Neural crest cell (in vitro differentiated cells): Measurements from ENCODE around the gene PTPRG. TPM values are rescaled to one million over a fixed set of nuclear protein-coding genes. Genes with fewer than 3 reads are reported as not detected.

Experiments used
- DNase-seq: peaks from one replicate; pipeline ENCODE4 v3.0.0; 2021; ENCODE audit warnings: low read depth, mixed read lengths, low spot score
- H3K27ac Mint-ChIP-seq: one replicate; pipeline ENCODE4 v1.8.0; 2021; ENCODE audit warnings: mild to moderate bottlenecking, mixed read lengths; ENCODE audit not compliant: unreplicated experiment
- H3K27me3 Mint-ChIP-seq: 2 replicates; pipeline ENCODE4 v1.8.0; 2021; ENCODE audit warnings: low read depth, mild to moderate bottlenecking, mixed read lengths
- H3K36me3 Mint-ChIP-seq: 2 replicates; pipeline ENCODE4 v1.8.0; 2021; ENCODE audit warnings: low read depth, mild to moderate bottlenecking, mixed read lengths
- H3K4me1 Mint-ChIP-seq: 2 replicates; pipeline ENCODE4 v1.8.0; 2021; ENCODE audit warnings: mixed read lengths
- H3K4me3 Mint-ChIP-seq: one replicate; pipeline ENCODE4 v1.8.0; 2021; ENCODE audit warnings: mild to moderate bottlenecking, mixed read lengths
- H3K9me3 Mint-ChIP-seq: 2 replicates; pipeline ENCODE4 v1.8.0; 2021; ENCODE audit warnings: mixed read lengths
- total RNA-seq: library from RNA; stranded (reverse); gene quantifications from 2 replicates; pipeline ENCODE4 v1.2.1, GENCODE V29; 2021
- TF ChIP-seq, protein P1 (sequence below): fragments of 200-600 bp; sonication (generic); conservative IDR thresholded peaks from 2 replicates; pipeline ENCODE4 v1.5.0; 2021; ENCODE audit warnings: antibody characterized with exemption, mild to moderate bottlenecking

Gene PTPRG
- total RNA-seq, 1 donor from 2014 or later: 41.2 TPM

GRCh38 chr3:61826161-61826560 lies 264.8 kb downstream of the PTPRG start:
- H3K36me3 Mint-ChIP-seq: no peaks in the 10 kb centered on the region
- no peaks in the 10 kb centered on the region for H3K27me3 Mint-ChIP-seq
- H3K4me3 Mint-ChIP-seq: no peak overlapping the region
- no peak for DNase-seq
- TF ChIP-seq, protein P1, sequence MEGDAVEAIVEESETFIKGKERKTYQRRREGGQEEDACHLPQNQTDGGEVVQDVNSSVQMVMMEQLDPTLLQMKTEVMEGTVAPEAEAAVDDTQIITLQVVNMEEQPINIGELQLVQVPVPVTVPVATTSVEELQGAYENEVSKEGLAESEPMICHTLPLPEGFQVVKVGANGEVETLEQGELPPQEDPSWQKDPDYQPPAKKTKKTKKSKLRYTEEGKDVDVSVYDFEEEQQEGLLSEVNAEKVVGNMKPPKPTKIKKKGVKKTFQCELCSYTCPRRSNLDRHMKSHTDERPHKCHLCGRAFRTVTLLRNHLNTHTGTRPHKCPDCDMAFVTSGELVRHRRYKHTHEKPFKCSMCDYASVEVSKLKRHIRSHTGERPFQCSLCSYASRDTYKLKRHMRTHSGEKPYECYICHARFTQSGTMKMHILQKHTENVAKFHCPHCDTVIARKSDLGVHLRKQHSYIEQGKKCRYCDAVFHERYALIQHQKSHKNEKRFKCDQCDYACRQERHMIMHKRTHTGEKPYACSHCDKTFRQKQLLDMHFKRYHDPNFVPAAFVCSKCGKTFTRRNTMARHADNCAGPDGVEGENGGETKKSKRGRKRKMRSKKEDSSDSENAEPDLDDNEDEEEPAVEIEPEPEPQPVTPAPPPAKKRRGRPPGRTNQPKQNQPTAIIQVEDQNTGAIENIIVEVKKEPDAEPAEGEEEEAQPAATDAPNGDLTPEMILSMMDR: no peak
- no peaks in the 10 kb centered on the region for H3K9me3 Mint-ChIP-seq
- peaks cover 27% of the 10 kb centered on the region for H3K4me1 Mint-ChIP-seq
- no peak overlapping the region for H3K27ac Mint-ChIP-seq

- Mint-ChIP-seq H3K27ac (no peak overlapping the region), H3K27me3 (no peaks in the 10 kb centered on the region)
Measured at GRCh38 chr3:61828184-61828874, 267.0 kb downstream of the PTPRG start.

DNA sequence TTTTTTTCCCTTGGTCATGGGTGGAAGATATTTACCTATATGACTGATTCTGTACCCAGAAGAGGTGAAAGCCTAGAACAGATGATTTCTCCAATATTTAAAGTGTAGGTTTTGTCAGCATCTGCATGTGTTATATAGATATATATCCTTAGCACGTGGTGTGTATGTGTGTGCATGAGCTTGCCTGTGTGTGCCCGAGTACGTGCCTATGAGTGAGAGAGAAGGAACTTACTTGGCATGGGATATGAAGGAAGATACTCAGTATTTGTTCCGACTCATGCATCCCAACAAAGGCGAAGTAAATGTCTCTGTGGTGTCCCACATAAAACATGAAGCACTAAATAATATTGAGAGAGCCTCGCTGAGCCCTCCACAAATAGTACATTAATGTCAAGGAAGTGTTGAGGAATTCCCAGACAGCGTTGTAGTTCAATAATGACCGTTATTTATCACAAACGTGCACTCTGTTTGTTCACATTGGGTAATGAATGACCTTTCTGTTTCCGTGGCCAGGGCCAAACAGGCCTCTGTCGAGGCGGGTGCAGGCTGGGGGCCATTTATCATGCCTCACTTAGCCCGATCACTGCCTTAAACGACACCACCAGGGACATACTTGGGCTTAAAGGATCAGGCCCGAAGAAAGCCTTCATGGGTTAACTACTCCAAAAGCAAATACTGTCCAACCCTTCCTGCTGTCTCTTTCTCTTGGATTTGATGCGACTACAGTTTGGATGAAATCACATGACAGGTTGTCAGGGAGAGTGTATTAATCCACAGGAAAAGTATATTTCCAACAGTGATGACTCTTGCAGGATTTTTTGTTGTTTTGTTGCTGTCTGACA lies 267.7 kb downstream of the PTPRG start:
- TF ChIP-seq, protein P1: no peak
- Mint-ChIP-seq H3K27me3 (no peaks in the 10 kb centered on the region), H3K4me1 (peaks cover 21% of the 10 kb centered on the region), H3K9me3 (no peaks in the 10 kb centered on the region), H3K27ac (no peak overlapping the region), H3K36me3 (no peaks in the 10 kb centered on the region), H3K4me3 (no peak overlapping the region)
- DNase-seq: no peak

More at GRCh38 chr3:61828184-61828874, 267.0 kb downstream of the PTPRG start:
- DNase-seq: no peak
- TF ChIP-seq, protein P1: no peak
- Mint-ChIP-seq H3K36me3 (no peaks in the 10 kb centered on the region), H3K4me3 (no peak overlapping the region), H3K9me3 (no peaks in the 10 kb centered on the region), H3K4me1 (peaks cover 21% of the 10 kb centered on the region)

GRCh38 chr3:61829722-61830350 lies 268.5 kb downstream of the PTPRG start:
- H3K27ac Mint-ChIP-seq: no peak overlapping the region
- H3K9me3 Mint-ChIP-seq: no peaks in the 10 kb centered on the region
- TF ChIP-seq, protein P1: no peak
- H3K36me3 Mint-ChIP-seq: no peaks in the 10 kb centered on the region
- H3K27me3 Mint-ChIP-seq: no peaks in the 10 kb centered on the region
- DNase-seq: no peak
- no peak overlapping the region for H3K4me3 Mint-ChIP-seq
- peaks cover 21% of the 10 kb centered on the region for H3K4me1 Mint-ChIP-seq

GRCh38 chr3:61831973-61832372 lies 270.6 kb downstream of the PTPRG start:
- Mint-ChIP-seq H3K4me3 (no peak overlapping the region), H3K36me3 (no peaks in the 10 kb centered on the region), H3K27me3 (no peaks in the 10 kb centered on the region), H3K27ac (no peak overlapping the region), H3K9me3 (no peaks in the 10 kb centered on the region), H3K4me1 (peaks cover 26% of the 10 kb centered on the region)
- no peak for DNase-seq
- TF ChIP-seq, protein P1: no peak
